Eye (tissue), 1 donor: ENCODE results near the gene HAND1.

ENCODE experiments used
- DNase-seq: peaks from one replicate; pipeline ENCODE4 v3.0.0-alpha.2; 2015

HAND1 gene

DNA sequence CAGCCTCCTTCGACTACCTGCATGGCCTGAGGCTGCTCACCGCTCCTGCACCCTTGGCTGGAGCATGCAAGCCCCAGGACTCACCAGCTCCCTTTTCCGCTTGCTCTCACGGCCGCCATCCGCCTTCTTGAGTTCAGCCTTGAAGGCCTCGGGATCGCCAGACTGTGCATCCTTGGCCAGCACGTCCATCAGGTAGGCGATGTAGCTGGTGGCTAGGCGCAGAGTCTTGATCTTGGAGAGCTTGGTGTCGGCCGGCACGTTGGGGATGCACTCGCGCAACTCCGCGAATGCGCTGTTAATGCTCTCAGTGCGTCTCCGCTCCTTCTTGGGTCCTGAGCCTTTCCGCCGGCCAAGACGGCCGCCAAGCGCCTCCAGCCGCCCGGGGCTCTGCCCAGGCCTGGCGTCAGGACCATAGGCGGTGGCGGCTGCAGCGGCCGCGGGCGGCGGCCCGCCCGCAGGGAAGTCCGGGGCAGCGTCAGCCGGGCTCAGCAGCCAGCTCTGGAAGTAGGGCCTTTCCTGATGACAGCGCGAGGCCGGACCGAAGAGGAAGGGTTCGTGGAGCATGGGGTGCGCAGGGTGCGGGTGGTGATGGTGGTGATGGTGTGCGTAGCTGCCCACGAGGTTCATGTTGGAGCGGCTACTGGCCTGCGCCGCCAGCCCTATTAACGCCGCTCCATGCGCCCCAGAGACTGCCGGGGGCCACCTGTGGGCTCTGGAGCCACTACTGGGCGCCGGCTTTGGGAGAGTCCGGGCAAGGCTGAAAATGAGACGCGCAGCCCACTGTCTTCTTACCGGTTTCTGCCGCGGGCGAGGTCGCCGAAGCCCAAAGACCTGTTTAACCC, 424 bp downstream of the HAND1 start:
- peak; percentile 74 for DNase-seq

DNA sequence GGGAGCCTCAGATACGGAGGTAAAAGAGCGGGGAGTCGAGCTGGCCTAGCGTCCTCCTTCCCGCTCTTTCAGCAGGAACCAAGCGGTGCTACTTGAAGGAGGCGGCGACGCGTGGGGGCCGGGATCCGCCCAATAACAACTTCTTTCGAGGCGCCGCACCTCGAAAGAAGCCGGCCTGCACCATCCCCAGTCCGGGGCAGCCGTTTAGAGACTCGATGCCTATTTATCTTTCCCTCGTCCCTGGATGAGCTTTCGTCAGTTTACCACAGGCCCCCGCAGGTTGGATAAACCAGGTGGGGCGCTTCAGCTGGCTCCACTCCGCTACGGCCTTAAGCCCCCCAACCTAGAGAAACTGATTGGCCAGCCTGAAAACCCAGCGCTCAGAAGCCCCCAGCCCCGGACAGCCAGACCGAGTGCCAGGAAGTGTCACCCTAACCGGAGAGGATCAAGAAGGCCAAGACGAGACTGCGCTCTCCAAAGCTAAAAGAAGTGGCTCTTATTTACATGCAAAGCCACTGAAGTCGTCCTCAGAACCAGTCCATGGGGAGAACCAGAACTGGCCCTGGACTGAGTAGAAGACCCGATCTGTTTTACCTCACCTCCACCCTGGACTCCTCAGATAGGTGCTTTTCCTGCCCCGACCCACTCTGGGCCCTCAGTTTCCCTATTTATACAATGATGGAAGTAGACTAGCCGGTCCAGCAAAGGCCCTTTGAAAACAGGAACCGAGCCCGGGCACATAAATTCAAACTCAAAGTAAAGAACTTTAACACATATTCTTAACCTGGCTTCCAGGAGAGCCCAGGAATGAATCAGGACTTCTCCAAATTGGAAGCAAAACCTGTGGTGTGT, 1.4 kb downstream of the HAND1 start:
- DNase-seq, result peak; percentile 53

DNA sequence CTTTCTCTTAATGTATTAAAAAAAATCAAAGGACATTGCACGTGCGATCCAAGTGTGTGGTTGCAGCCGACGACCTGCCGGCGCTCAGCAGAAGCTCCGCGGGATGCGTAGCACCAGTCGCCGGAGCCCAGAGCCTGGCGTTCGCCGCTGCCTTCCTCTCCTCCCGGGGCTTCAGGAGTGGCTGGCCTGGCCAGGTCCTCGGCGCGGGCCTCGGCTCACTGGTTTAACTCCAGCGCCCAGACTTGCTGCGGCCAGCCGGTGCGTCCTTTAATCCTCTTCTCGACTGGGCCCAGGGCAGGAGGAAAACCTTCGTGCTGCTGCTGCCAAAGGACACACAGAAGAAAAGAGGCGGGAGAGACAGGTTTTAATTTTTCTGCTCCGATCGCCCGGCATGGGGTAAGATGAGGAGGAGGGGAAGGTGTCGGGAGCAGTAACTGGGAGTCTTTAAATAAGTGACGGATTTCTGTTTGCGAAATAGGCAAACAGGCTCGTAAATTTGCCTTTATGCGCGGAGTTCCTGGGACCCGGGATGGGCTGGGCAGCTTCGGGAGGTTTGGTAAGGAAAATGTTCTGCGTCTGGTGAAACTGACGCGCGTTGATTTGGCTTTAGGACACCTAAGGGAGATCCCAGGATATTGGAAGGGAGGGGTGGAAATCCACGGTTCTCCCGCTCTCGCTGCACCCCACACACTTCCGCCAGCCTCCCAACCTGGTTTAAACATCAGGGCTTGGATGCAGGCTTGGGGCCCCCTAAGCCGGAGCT, 2.3 kb downstream of the HAND1 start:
- peak; percentile 75 for DNase-seq

DNA sequence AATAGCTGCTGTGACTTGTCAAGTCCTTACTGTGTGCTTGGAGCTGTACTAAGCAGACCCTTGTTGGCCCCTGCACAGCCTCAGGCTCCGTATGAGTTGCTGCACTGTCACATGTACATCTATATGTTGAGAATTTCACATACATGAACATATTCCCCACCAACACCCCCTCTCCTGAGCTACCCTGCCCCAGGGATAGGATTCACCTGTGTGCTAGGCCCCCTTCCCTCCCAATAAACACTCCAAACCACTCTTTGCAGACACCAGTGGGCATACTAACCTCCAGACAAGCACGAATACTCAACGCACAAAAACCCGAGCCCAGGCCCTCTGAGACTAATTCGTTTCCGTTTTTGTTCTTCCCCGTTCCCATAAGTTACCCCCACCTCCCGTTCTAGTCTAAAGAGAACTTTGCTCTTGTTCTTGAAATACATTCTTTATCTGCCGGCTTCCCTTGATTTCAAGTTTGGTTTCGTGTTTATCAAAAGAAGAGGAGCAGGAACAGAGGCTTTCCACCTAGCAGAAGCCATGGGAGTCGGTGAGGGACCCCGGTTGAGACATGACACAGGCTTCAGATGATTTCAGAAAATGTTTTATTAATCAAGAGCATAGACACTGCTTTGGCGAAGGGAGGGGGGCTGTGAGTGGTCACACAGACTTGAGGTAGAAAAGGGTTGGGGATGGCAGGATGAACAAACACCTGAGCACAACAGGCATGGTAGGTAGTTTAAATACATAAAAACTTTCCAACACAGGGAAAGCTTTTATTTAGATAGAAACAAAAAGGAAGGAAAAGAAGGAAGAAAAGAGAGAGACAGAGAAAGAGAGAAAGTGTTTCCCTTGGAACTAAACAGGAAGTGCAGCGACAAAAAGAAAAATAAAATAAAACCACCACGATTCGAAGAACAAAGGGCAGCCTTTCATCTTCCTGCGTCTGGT, 3.4 kb downstream of the HAND1 start:
- DNase-seq, result peak; percentile 75

DNA sequence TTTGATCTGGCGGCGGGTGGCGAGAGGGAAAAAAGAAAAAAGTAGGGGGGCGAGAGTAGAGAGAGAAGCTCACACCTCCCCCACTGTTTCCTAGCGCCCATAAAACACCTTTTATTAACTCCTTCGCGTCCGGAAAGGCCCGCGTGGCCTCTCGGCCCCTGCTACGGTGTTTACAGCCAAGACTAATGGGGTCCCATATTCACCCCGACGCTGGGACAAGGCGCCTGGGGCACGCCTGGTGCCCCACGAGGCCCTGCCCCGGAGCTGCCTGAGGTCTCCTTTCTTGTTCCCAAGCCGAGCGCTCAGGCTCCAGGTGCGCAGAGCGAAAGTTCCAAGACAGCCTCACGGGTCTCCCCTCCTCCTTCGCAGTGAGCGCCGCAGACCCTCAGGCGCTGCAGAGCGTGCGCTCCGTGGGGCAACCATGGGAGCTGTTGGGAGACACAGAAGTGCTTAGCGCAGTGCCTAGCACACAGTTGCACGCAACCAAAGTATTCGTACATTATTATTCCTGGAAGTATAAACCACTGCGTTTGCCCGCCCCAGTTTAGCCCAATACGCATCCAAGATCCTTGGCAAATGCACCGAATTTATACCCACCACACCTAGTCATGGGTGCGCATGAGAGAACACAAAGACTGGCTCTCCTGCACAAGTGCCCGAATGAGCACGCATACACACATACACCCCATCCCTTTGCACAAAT, 4.3 kb downstream of the HAND1 start:
- peak; percentile 67 for DNase-seq

DNA sequence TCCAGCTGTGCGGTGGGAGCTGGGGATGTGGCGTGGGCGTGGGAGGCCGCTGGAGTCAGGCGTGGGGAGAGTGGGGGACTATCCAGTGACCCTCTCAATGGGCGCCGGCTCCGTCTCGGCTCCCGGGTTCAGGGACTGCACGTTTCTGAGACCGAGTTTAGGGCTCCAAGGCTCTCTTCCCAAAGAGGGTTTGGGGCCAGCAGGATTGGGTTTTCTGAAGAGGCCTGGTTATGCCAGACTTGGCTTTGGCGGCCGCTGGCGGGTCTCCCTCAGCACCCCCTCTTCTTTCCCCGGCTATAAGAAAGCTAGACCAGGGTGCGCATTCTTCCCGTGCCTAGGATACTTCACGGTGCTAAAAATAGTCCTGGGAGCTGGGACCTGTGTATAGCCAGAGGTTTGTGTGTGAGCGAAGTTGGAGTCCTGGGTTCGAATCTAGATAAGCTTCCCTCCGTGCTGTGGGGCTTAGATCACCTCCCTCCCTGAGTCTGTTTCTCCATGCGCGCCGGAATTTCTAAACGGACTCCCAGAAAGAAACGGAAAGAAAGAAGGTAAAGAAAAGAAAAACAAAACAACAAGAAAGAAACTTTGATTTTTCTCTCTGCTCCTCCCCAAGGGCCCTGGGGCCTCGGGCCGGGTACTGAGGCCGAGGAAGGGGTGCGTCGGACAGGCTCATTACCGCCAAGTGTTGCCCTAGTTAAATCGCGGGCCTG, 5.0 kb downstream of the HAND1 start:
- peak; percentile 64 for DNase-seq

DNA sequence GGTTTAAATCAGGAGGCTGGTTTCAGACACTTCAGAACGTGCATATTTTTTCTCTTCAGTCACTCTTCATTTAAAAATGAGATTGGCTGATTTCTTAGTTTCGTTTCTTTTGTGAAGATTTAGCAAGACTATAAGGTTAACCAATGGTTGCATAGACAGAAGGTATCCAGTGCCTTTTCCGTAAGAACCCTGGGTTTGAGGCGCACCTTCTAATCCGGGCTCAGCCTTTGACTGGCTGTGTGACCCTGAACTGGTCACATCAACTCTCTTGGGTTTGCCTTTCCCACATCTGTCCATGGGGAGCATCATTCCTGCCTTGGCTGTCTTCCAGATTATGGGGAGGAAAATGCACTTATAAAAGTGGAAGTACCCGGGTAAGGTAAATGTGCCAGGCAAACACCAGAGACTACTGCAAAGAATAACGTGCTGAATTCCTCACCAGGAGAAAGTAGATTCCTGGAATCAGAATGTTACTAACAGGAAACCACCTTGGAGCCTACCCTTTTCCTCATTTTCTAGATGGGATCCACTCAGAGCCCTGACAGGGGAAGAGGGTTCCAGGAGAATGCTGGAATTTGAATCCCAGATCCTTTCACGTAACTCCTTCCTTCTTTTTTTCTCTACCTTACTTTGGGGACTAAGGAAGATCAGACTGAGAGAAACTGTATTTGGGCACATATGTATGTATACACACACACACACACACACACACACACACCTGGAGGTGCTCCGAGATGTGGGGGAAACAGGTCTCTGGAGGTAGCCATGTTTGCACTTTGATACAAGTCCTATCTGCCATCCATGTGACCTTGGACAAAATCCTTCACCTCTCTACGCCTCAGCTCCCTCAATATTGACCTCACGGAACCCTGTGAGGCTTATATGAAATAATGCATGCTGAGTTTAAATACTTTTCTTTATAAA, 6.8 kb downstream of the HAND1 start:
- DNase-seq, result no peak

DNA sequence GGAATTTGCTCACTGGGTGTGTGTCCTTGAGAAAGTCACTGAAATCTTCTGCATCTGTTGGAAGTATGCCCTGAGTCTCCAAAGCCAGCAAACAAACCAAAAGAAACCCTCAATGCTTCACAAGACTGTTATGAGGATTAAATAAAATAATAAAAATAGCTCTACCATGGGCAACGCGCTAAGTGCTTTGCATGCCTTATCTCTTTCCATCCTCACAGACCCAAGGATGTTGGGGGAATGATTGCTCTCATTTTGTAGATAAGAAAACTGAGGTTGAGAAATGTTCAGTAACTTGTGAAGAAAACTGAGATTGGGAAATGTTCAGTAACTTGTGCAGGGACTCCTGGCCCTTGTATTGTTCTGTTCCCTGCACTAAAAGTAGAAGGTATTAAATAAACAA, 7.9 kb downstream of the HAND1 start:
- no peak for DNase-seq

DNA sequence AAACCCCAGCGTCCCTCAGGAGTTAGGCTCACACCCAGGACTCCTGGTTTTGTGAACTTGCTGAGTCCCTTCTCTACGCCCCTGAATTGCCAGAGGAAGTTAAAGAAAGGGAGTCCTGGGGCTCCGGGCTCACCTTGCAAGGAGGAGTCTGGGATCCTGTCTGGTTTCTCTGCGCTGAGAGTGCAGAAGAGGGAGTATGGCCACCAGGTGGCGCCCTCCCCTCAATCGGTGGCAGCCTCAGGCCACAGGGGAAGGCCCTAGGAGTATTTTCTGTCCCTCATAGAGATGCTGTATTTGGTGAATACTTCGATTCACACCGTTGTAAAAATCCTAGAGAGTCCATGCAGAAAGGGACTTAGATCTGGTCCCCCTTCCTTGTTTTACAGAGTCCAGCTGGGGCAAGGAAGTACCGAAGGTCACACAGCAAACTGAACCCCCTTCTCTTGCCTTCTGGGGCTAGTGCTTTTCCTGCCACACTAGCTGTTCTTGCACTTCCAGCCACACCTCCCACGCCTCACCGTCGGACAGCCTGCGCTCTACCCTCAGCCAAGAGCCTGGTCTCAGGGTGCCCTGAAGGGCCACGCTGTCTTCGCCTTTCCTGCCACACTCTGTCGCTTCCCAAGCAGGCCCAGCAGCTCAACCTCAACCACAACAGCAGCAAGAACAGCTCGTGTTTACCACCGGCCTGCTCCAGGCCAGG, 10.2 kb downstream of the HAND1 start:
- peak; percentile 92 for DNase-seq

DNA sequence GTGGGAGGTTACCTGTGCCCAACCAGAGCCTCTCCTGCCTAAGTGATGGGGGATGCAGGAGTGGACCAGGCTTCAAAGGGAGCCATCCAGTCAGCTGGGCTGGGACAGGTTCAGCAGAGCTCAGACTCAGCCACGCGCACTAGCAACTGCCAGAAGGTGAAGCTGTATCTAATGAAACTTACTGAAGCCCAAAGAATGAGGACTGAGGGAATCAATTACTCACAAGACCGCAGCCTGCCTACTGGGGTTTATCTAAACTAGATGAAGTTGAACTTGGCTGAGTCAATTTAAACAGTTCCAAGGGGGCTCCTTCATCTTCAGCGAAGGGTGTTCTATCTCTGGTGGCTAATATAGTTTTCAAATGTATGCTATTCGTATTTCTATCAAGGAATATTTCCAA, 11.4 kb downstream of the HAND1 start:
- DNase-seq, result no peak

DNA sequence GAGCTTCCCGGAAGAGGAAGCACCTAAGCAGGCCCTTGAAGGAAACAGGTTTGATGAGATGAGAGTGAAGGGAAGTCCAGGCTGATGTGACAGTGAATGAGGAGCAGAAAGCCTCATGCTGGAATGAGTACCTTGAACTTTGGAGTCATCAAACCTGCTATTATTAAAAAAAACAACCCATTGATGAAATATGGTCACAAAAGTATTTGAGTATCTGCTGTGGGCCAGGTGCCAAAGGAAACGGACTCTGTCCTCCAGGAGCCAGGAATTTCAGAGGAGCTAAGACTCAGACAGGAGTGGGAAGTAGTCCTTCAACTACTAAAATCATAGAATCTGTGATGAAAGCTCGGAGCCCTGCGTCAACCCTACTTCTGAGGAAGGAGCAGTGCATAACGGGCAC, 11.9 kb downstream of the HAND1 start:
- DNase-seq, result no peak

DNA sequence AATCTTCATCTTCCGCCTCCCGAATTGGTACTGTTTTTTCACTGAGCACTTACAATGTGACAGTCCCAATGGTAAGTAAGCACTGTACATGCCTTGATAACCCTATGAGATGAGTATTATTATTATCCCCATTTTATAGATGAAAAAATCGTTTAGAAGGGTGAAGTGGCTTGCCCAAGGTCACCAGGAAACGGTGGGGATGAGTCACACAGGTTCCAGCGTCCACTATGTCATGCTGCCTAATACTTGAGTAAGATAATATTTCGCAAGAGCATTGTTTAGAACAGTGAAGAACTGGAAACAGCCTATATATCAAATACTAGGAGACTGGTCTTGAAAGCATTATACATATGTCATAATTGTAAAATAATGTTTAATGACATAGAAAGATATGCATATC, 12.9 kb downstream of the HAND1 start:
- DNase-seq, result no peak

DNA sequence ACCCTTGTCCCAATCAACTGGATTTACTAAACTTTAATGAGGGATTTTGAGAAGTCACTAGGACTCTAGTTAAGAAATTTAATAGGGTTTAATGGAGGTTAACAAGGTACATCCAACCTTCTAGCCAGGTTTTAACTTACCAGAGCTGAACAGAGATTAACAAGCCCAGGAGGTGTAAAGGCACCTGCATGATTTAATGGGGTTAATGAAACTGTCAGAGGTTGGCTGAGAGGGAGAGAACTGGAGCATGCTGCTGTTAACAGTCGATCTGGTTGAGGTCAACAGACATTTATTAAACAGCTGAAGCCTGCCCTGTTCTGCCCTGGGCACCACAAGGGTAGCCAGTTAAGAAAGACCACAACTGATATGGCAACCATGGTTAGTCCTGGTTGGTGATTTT, 13.6 kb downstream of the HAND1 start:
- DNase-seq, result no peak

DNA sequence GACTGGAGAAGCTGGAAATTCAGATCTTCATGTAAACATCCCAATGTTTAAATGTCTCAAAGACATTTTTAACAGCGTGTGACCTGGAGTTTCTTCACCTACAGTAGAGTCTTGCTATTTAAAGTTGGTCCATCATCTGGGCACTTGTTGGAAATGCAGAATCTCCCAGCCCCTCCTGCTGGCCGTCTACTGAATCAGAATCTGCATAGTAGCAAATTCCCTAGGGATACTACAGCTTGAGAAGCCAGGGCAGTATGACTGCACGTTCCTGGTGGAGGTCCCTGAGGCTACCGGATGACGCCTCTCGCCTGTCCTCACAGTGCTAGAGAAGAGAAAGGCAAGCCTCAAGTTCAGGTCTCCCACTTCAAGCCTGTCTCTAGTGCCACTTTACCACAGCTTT, 16.5 kb downstream of the HAND1 start:
- DNase-seq, result no peak

DNA sequence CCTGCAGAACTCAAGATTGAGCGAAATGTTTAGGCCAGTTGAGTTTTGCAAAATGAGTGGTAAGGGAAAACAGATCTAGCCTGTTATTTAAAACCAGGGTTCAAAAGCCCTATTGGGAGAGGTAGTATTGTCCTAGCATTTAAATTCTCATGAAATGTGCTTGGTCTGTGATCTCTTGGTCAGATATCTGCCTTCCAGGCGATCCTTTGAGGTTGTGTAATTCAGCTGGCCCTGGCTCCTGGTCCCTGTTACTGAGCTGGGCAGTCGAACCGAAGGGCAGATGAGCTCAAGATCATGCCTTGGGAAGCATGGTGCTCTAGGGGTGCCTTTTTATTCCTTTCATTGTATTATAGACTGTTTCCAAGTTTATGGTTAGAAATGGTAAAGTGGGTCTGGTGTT, 17.9 kb downstream of the HAND1 start:
- DNase-seq, result no peak

DNA sequence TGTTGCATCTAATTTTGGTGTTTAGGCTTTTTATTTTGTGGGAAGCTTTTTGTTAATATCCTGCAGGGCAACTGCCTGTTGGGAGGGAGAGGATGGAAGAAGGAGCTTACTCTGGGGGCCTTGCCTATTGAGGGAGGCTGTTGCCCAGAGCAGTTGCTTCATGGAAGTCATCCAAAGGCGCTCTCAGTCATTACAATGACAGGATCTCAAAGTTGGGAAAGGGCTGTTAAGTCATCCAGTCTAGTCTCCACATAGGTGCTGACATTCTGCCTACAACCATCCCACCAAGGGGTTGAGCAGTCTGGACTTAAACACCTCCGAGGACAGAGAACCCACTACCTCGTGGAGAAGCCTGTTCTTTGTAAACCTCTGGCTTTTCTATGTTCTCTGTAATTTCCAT, 19.0 kb downstream of the HAND1 start:
- DNase-seq, result no peak

DNA sequence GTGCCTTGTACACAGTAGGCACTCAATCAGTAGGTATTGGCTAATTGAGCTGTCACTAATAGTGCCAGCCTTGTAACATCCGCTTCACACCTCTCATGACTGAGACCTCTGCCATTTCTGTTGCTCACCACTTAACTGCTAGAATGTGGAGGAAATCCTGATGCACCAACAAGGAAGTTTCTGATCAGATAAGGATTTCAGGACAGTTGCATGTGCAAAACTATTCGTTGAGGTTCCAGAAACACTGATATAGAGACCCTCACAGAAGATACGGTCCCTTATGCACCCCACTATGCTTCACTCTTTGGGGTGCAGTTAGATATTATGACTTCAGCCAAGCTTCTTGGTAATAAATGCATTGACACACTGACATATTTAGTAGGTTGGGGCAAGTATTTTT, 21.5 kb downstream of the HAND1 start:
- DNase-seq, result no peak

DNA sequence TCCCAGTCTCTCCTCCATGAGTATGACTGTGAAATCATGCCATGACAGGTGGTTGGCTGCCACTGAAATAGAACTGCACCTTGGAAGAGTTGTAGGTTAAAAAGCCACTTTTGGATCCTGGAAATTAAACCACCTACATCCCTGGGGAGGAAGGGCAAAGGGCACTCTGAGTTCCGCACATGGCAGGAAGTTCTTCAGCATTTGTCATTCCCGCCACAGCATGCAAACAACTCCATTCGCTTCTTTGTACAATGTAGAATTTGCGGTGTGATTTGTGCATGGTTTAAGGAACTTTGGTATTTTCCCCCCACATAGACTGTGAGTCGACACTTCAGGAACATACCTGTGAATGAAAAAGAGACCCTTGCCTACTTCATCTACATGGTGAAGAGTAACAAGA, 22.4 kb downstream of the HAND1 start:
- no peak for DNase-seq

DNA sequence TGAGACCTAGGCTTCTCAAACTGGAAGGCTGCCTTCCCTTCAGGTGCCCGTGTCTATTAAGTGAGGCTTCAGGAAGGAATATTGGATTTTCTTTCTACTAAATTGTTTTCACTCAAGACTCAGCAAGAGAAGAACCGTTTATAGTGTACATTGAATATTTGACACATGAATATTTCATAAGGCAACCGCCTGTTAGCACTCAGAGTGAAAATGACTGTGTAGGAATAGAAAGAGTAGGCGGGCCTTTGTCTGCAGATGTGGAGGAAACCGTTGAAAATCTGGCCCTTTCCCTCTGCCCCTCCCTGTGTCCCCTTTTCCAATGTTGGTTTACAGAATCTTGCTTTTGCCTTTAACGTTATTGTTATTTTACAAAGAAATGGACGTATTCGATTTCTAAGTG, 26.1 kb downstream of the HAND1 start:
- DNase-seq, result no peak
